ENCODE results near the gene SLC2A5. TPM values are rescaled to one million over a fixed set of nuclear protein-coding genes. Genes with fewer than 3 reads are reported as not detected.

The SLC2A5 gene
- total RNA-seq, 2 experiments from 2014 or later: not detected

GRCh38 chr1:9058465-9058864, 11.0 kb downstream of the SLC2A5 start:
- H3K4me1 Mint-ChIP-seq: no peaks in the 10 kb centered on the region
- no peak for ATAC-seq
- H3K27me3 Mint-ChIP-seq: peaks cover 3% of the 10 kb centered on the region
- intact Hi-C loops (cut with DNase I, micrococcal nuclease): no loop called here
- DNase-seq: no peak
- H3K27ac Mint-ChIP-seq: no peak overlapping the region
- no peaks in the 10 kb centered on the region for H3K9me3 Mint-ChIP-seq (ENCODE audit: low read depth)
- no peaks in the 10 kb centered on the region for H3K36me3 Mint-ChIP-seq (ENCODE audit: low read depth)
- CTCF ChIA-PET: interaction anchor here (0.7 kb wide), 2 partner anchors 43 to 132 kb away, joined by 3 to 4 read pairs; no protein-coding TSS in a partner anchor
- no peak overlapping the region for H3K4me3 Mint-ChIP-seq
- POLR2A ChIA-PET: no interaction called here

GRCh38 chr1:9057851-9058250, 11.6 kb downstream of the SLC2A5 start:
- H3K27me3 Mint-ChIP-seq: peaks cover 3% of the 10 kb centered on the region
- POLR2A ChIA-PET: interaction anchor here (0.7 kb wide), 1 partner anchor 24 kb away, joined by 3 read pairs; no protein-coding TSS in a partner anchor
- CTCF ChIA-PET: interaction anchor here (0.6 to 0.7 kb wide), 2 partner anchors 44 to 350 kb away, joined by 3 to 4 read pairs; no protein-coding TSS in a partner anchor

GRCh38 chr1:9052272-9053049, 17.0 kb downstream of the SLC2A5 start:
- CTCF ChIA-PET: no interaction called here
- ATAC-seq (peak; percentile 23), DNase-seq (no peak)
- intact Hi-C loops (cut with DNase I, micrococcal nuclease): no loop called here
- Mint-ChIP-seq H3K4me3 (no peak overlapping the region), H3K27me3 (no peaks in the 10 kb centered on the region), H3K4me1 (no peaks in the 10 kb centered on the region), H3K27ac (no peak overlapping the region), H3K9me3 (ENCODE audit: low read depth) (no peaks in the 10 kb centered on the region), H3K36me3 (ENCODE audit: low read depth) (no peaks in the 10 kb centered on the region)
- POLR2A ChIA-PET: no interaction called here

More at GRCh38 chr1:9057851-9058250, 11.6 kb downstream of the SLC2A5 start:
- DNase-seq (no peak), ATAC-seq (no peak)
- Mint-ChIP-seq H3K9me3 (ENCODE audit: low read depth) (no peaks in the 10 kb centered on the region), H3K4me1 (no peaks in the 10 kb centered on the region), H3K36me3 (ENCODE audit: low read depth) (no peaks in the 10 kb centered on the region), H3K27ac (no peak overlapping the region), H3K4me3 (no peak overlapping the region)
- intact Hi-C loops (cut with DNase I, micrococcal nuclease): no loop called here

GRCh38 chr1:9051379-9051778, 18.1 kb downstream of the SLC2A5 start:
- POLR2A ChIA-PET: no interaction called here
- no peaks in the 10 kb centered on the region for H3K27me3 Mint-ChIP-seq
- no peaks in the 10 kb centered on the region for H3K36me3 Mint-ChIP-seq (ENCODE audit: low read depth)
- H3K9me3 Mint-ChIP-seq (ENCODE audit: low read depth): no peaks in the 10 kb centered on the region
- no peaks in the 10 kb centered on the region for H3K4me1 Mint-ChIP-seq
- DNase-seq: no peak
- intact Hi-C loops (cut with DNase I, micrococcal nuclease): no loop called here
- CTCF ChIA-PET: interaction anchor here (0.5 to 1.5 kb wide), 3 partner anchors 10 to 133 kb away, joined by 3 to 5 read pairs (median 3); no protein-coding TSS in a partner anchor
- no peak overlapping the region for H3K4me3 Mint-ChIP-seq
- no peak overlapping the region for H3K27ac Mint-ChIP-seq
- ATAC-seq: no peak

GRCh38 chr1:9050803-9051202, 18.6 kb downstream of the SLC2A5 start:
- Mint-ChIP-seq H3K4me3 (no peak overlapping the region), H3K27me3 (no peaks in the 10 kb centered on the region), H3K9me3 (ENCODE audit: low read depth) (no peaks in the 10 kb centered on the region), H3K4me1 (no peaks in the 10 kb centered on the region), H3K36me3 (ENCODE audit: low read depth) (no peaks in the 10 kb centered on the region), H3K27ac (no peak overlapping the region)
- ATAC-seq (no peak), DNase-seq (no peak)
- ChIA-PET CTCF (interaction anchor here (1.5 kb wide), 1 partner anchor 11 kb away, joined by 5 read pairs; no protein-coding TSS in a partner anchor), POLR2A (no interaction called here)
- intact Hi-C loops (cut with DNase I, micrococcal nuclease): no loop called here

GRCh38 chr1:9048551-9048950, 20.9 kb downstream of the SLC2A5 start:
- intact Hi-C loops (cut with DNase I, micrococcal nuclease): no loop called here
- CTCF ChIA-PET: interaction anchor here (2.4 kb wide), 1 partner anchor 43 kb away, joined by 10 read pairs; no protein-coding TSS in a partner anchor
- ATAC-seq: no peak
- no peaks in the 10 kb centered on the region for H3K9me3 Mint-ChIP-seq (ENCODE audit: low read depth)
- H3K27ac Mint-ChIP-seq: no peak overlapping the region
- no peak overlapping the region for H3K4me3 Mint-ChIP-seq
- H3K27me3 Mint-ChIP-seq: no peaks in the 10 kb centered on the region
- DNase-seq: no peak
- POLR2A ChIA-PET: interaction anchor here (0.7 kb wide), 1 partner anchor 8 kb away, joined by 3 read pairs; no protein-coding TSS in a partner anchor
- no peaks in the 10 kb centered on the region for H3K4me1 Mint-ChIP-seq
- no peaks in the 10 kb centered on the region for H3K36me3 Mint-ChIP-seq (ENCODE audit: low read depth)

GRCh38 chr1:9047019-9047418, 22.4 kb downstream of the SLC2A5 start:
- ATAC-seq: no peak
- H3K27me3 Mint-ChIP-seq: no peaks in the 10 kb centered on the region
- H3K27ac Mint-ChIP-seq: no peak overlapping the region
- no peak for DNase-seq
- intact Hi-C loops (cut with DNase I, micrococcal nuclease): no loop called here
- POLR2A ChIA-PET: no interaction called here
- no peaks in the 10 kb centered on the region for H3K4me1 Mint-ChIP-seq
- no peak overlapping the region for H3K4me3 Mint-ChIP-seq
- no peaks in the 10 kb centered on the region for H3K36me3 Mint-ChIP-seq (ENCODE audit: low read depth)
- H3K9me3 Mint-ChIP-seq (ENCODE audit: low read depth): no peaks in the 10 kb centered on the region
- CTCF ChIA-PET: interaction anchor here (2.4 kb wide), 1 partner anchor 42 kb away, joined by 10 read pairs; no protein-coding TSS in a partner anchor

- no peak overlapping the region for H3K27ac Mint-ChIP-seq
- H3K36me3 Mint-ChIP-seq (ENCODE audit: low read depth): no peaks in the 10 kb centered on the region
- no peaks in the 10 kb centered on the region for H3K27me3 Mint-ChIP-seq
- no peaks in the 10 kb centered on the region for H3K9me3 Mint-ChIP-seq (ENCODE audit: low read depth)
- ATAC-seq (no peak), DNase-seq (no peak)
- intact Hi-C loops (cut with DNase I, micrococcal nuclease): no loop called here
- H3K4me3 Mint-ChIP-seq: no peak overlapping the region
- CTCF ChIA-PET: interaction anchor here (1.0 to 1.4 kb wide), 3 partner anchors 17 to 40 kb away, joined by 3 to 4 read pairs (median 3); no protein-coding TSS in a partner anchor
- H3K4me1 Mint-ChIP-seq: no peaks in the 10 kb centered on the region
- POLR2A ChIA-PET: no interaction called here
Observed at GRCh38 chr1:9045861-9046510, 23.4 kb downstream of the SLC2A5 start.

- intact Hi-C loops (cut with DNase I, micrococcal nuclease): no loop called here
- H3K27me3 Mint-ChIP-seq: no peaks in the 10 kb centered on the region
- H3K27ac Mint-ChIP-seq: no peak overlapping the region
- no peaks in the 10 kb centered on the region for H3K9me3 Mint-ChIP-seq (ENCODE audit: low read depth)
- H3K4me1 Mint-ChIP-seq: no peaks in the 10 kb centered on the region
- ATAC-seq: no peak
- no peak overlapping the region for H3K4me3 Mint-ChIP-seq
- CTCF ChIA-PET: no interaction called here
- no peaks in the 10 kb centered on the region for H3K36me3 Mint-ChIP-seq (ENCODE audit: low read depth)
- DNase-seq: no peak
- POLR2A ChIA-PET: no interaction called here
Observed at GRCh38 chr1:9044236-9044635, 25.2 kb downstream of the SLC2A5 start.

- H3K4me3 Mint-ChIP-seq: no peak overlapping the region
- H3K4me1 Mint-ChIP-seq: no peaks in the 10 kb centered on the region
- no peaks in the 10 kb centered on the region for H3K36me3 Mint-ChIP-seq (ENCODE audit: low read depth)
- intact Hi-C loops (cut with DNase I, micrococcal nuclease): no loop called here
- CTCF ChIA-PET: interaction anchor here (1.6 kb wide), 1 partner anchor 37 kb away, joined by 5 read pairs; no protein-coding TSS in a partner anchor
- POLR2A ChIA-PET: no interaction called here
- DNase-seq (no peak), ATAC-seq (no peak)
- H3K27me3 Mint-ChIP-seq: no peaks in the 10 kb centered on the region
- no peaks in the 10 kb centered on the region for H3K9me3 Mint-ChIP-seq (ENCODE audit: low read depth)
- no peak overlapping the region for H3K27ac Mint-ChIP-seq
Observed at GRCh38 chr1:9042272-9042671, 27.2 kb downstream of the SLC2A5 start.

- H3K9me3 Mint-ChIP-seq (ENCODE audit: low read depth): no peaks in the 10 kb centered on the region
- H3K27me3 Mint-ChIP-seq: no peaks in the 10 kb centered on the region
- no peaks in the 10 kb centered on the region for H3K4me1 Mint-ChIP-seq
- no peaks in the 10 kb centered on the region for H3K36me3 Mint-ChIP-seq (ENCODE audit: low read depth)
- CTCF ChIA-PET: no interaction called here
- intact Hi-C loops (cut with DNase I, micrococcal nuclease): no loop called here
- H3K27ac Mint-ChIP-seq: no peak overlapping the region
- ATAC-seq (no peak), DNase-seq (no peak)
- no peak overlapping the region for H3K4me3 Mint-ChIP-seq
- POLR2A ChIA-PET: no interaction called here
Observed at GRCh38 chr1:9041116-9041779, 28.2 kb downstream of the SLC2A5 start.
